ENCODE data around the gene GBE1.

GRCh38 chr3:81531846-81532245 is 229.6 kb downstream of the GBE1 start:
- TF ChIP-seq CTCF (IDR thresholded peaks at IDR 0.05) = no peak
- no peak for TF ChIP-seq ETV6 (CRISPR knock-in tag; IDR thresholded peaks at IDR 0.05)
- TF ChIP-seq CREB1 (CRISPR knock-in tag; IDR thresholded peaks at IDR 0.05) = no peak
- no peak for TF ChIP-seq ZNF512 (CRISPR knock-in tag; IDR thresholded peaks at IDR 0.05; ENCODE audit: borderline replicate concordance)
